ENCODE data around the gene ENHO. TPM values are rescaled to one million over a fixed set of nuclear protein-coding genes. Genes with fewer than 3 reads are reported as not detected.
A peak's percentile ranks its signal among the peaks of the same experiment; 100 is the strongest.

Gene ENHO
- total and polyA plus RNA-seq, 2 of the 8 experiments (the other 6 are each of a cell fraction or from before 2014, with no cell fraction given), result 12.2 to 49.4 TPM

GRCh38 chr9:34514401-34514800, 8.4 kb downstream of the ENHO start:
- peak overlapping the region; percentile 81; the same call in 1 of the 2 replicates for H4K8ac ChIP-seq (ENCODE audit: extremely low read depth, insufficient read depth, low read length)
- no peak overlapping the region for H4K5ac ChIP-seq (ENCODE audit: insufficient read length, low read depth, low read length)
- ChIA-PET CTCF (ENCODE audit: partially characterized antibody) (interaction anchor here (0.8 to 7.9 kb wide), 11 partner anchors 9 to 111 kb away, joined by 3 to 114 read pairs (median 5); no protein-coding TSS in a partner anchor), POLR2A (ENCODE audit: partially characterized antibody) (interaction anchor here (1.6 to 2.2 kb wide), 2 partner anchors 9 to 12 kb away, joined by 4 to 6 read pairs; no protein-coding TSS in a partner anchor)
- no peak overlapping the region for H3K23ac ChIP-seq (ENCODE audit: insufficient read length)
- H2AFZ ChIP-seq (ENCODE audit: low read length), result no peak overlapping the region
- no peak overlapping the region for H3K18ac ChIP-seq (ENCODE audit: extremely low read depth, low read length)
- H3K27me3 ChIP-seq (replicated peaks in 1 of 4; ENCODE audit: control insufficient read depth in 3 of 4, extremely low read depth in 1 of 4, insufficient read depth in 3 of 4, low read length in 3 of 4), result no peaks in the 10 kb centered on the region; a peak in 1 of 7 replicates
- peak overlapping the region; percentile 18; the same call in 1 of the 2 replicates for H2AK5ac ChIP-seq (ENCODE audit: low read depth, low read length)
- H3K79me2 ChIP-seq (ENCODE audit: control insufficient read depth in 1 of 2, insufficient read depth in 2 of 2, low read length in 2 of 2), result no peaks in the 10 kb centered on the region
- peaks cover 16 to 33% (median 20%) of the 10 kb centered on the region in 4 experiments for H3K4me1 ChIP-seq (replicated peaks in 1 of 4; ENCODE audit: control insufficient read depth in 3 of 4, insufficient read depth in 4 of 4, low read length in 3 of 4)
- 86% methylated on average over 8 of the region's 8 CpGs; no CpG with 5 or more reads in 1 of the 2 experiments for WGBS, 2 experiments (ENCODE audit: extremely low coverage in 1 of 2, insufficient coverage in 1 of 2, insufficient read length in 1 of 2, insufficient replicate concordance in 2 of 2, low coverage in 1 of 2, low lambda C conversion rate in 2 of 2, missing lambda C conversion rate in 1 of 2)
- no peak overlapping the region for H2BK20ac ChIP-seq (ENCODE audit: low read length)
- no peak overlapping the region for H3K4me2 ChIP-seq (ENCODE audit: insufficient read depth in 1 of 2, low read depth in 2 of 2, low read length in 2 of 2)
- H2BK15ac ChIP-seq (ENCODE audit: low read length), result peak overlapping the region; percentile 73; the same call in 1 of the 2 replicates
- 0 out of 2 replicates have a peak overlapping the region, but pooled peaks have one; percentile 41 for H2BK5ac ChIP-seq (ENCODE audit: low read depth, low read length)
- H3K4ac ChIP-seq (replicated peaks; ENCODE audit: insufficient read length, low read depth, low read length), result no peak overlapping the region
- H2BK12ac ChIP-seq (ENCODE audit: low read depth, low read length), result peak overlapping the region; percentile 70; the same call in 1 of the 2 replicates
- no peak overlapping the region for H3K14ac ChIP-seq (ENCODE audit: insufficient read length)
- no peaks in the 10 kb centered on the region for H3K23me2 ChIP-seq (ENCODE audit: low read depth, low read length)
- no peaks in the 10 kb centered on the region for H3K36me3 ChIP-seq (ENCODE audit: control insufficient read depth in 2 of 4, insufficient read depth in 4 of 4, low read length in 3 of 4)
- H3K9me3 ChIP-seq (ENCODE audit: insufficient read depth in 2 of 2, low read depth in 1 of 2, low read length in 1 of 2), result no peaks in the 10 kb centered on the region
- DNase-seq (ENCODE audit: low read depth in 1 of 2, low spot score in 2 of 2) (no peak), FAIRE-seq (no peak)
- H4K91ac ChIP-seq (replicated peaks; ENCODE audit: insufficient read length, low read length), result peak overlapping the region; percentile 18
- no peak overlapping the region; a peak in 1 of 7 replicates for H3K9ac ChIP-seq (replicated peaks in 1 of 4; ENCODE audit: extremely low read depth in 1 of 4, low read depth in 3 of 4, low read length in 3 of 4)
- no peak overlapping the region for H3K4me3 ChIP-seq (ENCODE audit: extremely low read depth in 1 of 4, insufficient read depth in 2 of 4, low read depth in 3 of 4, low read length in 4 of 4)
- no peak overlapping the region for H3K27ac ChIP-seq (ENCODE audit: low read depth, low read length)
- H3K56ac ChIP-seq (replicated peaks; ENCODE audit: insufficient read length, low read depth, low read length), result no peak overlapping the region
- H3K79me1 ChIP-seq (ENCODE audit: low read depth, low read length), result no peaks in the 10 kb centered on the region
- H2BK120ac ChIP-seq (replicated peaks; ENCODE audit: low read depth, low read length), result no peak overlapping the region
- no peaks in the 10 kb centered on the region for H4K20me1 ChIP-seq (replicated peaks in 1 of 2; ENCODE audit: control insufficient read depth in 1 of 2, insufficient read depth in 2 of 2, low read length in 2 of 2)
- TF ChIP-seq HDAC6 (IDR thresholded peaks at IDR 0.05; ENCODE audit: low read depth, low read length) (no peak), RBBP5 (IDR thresholded peaks at IDR 0.05; ENCODE audit: borderline replicate concordance, low read depth, low read length) (no peak), CTBP2 (IDR thresholded peaks at IDR 0.05; ENCODE audit: borderline replicate concordance, insufficient read depth, insufficient read length, low read length) (no peak), KDM4A (IDR thresholded peaks at IDR 0.05; ENCODE audit: low read depth, low read length, severe bottlenecking) (no peak)
